Activated B cell treated with CpG ODN at 0.5 μM for 24 hours (primary cell): ENCODE data around the gene BEST1. TPM values are rescaled to one million over a fixed set of nuclear protein-coding genes. Genes with fewer than 3 reads are reported as not detected.

Experiments
- ATAC-seq: fragments of 200-7000 bp; cut with Tn5 transposase; one replicate; pipeline ENCODE4 v1.10.0; 2021; ENCODE audit warnings: low read depth, mild to moderate bottlenecking, moderate library complexity
- CTCF ChIA-PET: fragments of 350-600 bp; sonication (Branson Sonifier 250); formaldehyde crosslinking; loops from one replicate; lab custom pipeline; 2021; ENCODE audit warnings: antibody characterized with exemption; lab: Charles Lee
- POLR2A ChIA-PET: fragments of 350-600 bp; sonication (Branson Sonifier 250); formaldehyde crosslinking; loops from one replicate; lab custom pipeline; 2021; ENCODE audit warnings: antibody characterized with exemption; lab: Charles Lee
- DNase-seq: peaks from one replicate; pipeline ENCODE4 v3.0.0; 2022
- H3K27ac Mint-ChIP-seq: one replicate; pipeline ENCODE4 v1.8.0; 2020; ENCODE audit warnings: mixed read lengths
- H3K27me3 Mint-ChIP-seq: one replicate; pipeline ENCODE4 v1.8.0; 2021; ENCODE audit warnings: mixed read lengths
- H3K36me3 Mint-ChIP-seq: one replicate; pipeline ENCODE4 v1.8.0; 2021; ENCODE audit warnings: low read depth, mixed read lengths
- H3K4me1 Mint-ChIP-seq: one replicate; pipeline ENCODE4 v1.8.0; 2021; ENCODE audit warnings: mixed read lengths
- H3K4me3 Mint-ChIP-seq: one replicate; pipeline ENCODE4 v1.8.0; 2020; ENCODE audit warnings: mild to moderate bottlenecking, mixed read lengths
- H3K9me3 Mint-ChIP-seq: one replicate; pipeline ENCODE4 v1.8.0; 2020; ENCODE audit warnings: mixed read lengths
- CTCF ChIP-seq: fragments of 200-600 bp; IDR thresholded peaks from one replicate; pipeline ENCODE4 v1.8.0; 2022; ENCODE audit warnings: antibody characterized with exemption, mild to moderate bottlenecking
- intact Hi-C: fragments of 100-400 bp; cut with micrococcal nuclease; formaldehyde crosslinking; loops from one replicate; pipeline ENCODE4 v1.15.1; 2024
- total RNA-seq: library from RNA; stranded (reverse); gene quantifications from 2 replicates; pipeline ENCODE4 v1.2.3, GENCODE V29; 2022

BEST1 gene
- total RNA-seq, 1 donor from 2014 or later: 0.16 TPM

GRCh38 chr11:61907871-61908729, 42.1 kb upstream of the BEST1 start:
- no peak overlapping the region for H3K4me3 Mint-ChIP-seq
- no peaks in the 10 kb centered on the region for H3K9me3 Mint-ChIP-seq
- POLR2A ChIA-PET: interaction anchor here (0.6 to 0.8 kb wide), 4 partner anchors 36 to 262 kb away, joined by 3 to 4 read pairs (median 3); no protein-coding TSS in a partner anchor
- intact Hi-C loops: no loop called here
- H3K27me3 Mint-ChIP-seq: no peaks in the 10 kb centered on the region
- no peak for TF ChIP-seq CTCF
- no peak for DNase-seq
- ATAC-seq: no peak
- no peaks in the 10 kb centered on the region for H3K36me3 Mint-ChIP-seq
- H3K4me1 Mint-ChIP-seq: no peaks in the 10 kb centered on the region
- H3K27ac Mint-ChIP-seq: no peak overlapping the region
- CTCF ChIA-PET: interaction anchor here (1.9 kb wide), 2 partner anchors 9 to 174 kb away, joined by 6 to 9 read pairs; no protein-coding TSS in a partner anchor

- H3K27ac Mint-ChIP-seq: no peak overlapping the region
- intact Hi-C loops: no loop called here
- H3K4me1 Mint-ChIP-seq: no peaks in the 10 kb centered on the region
These were observed 41.3 kb upstream of the BEST1 start for GRCh38 chr11:61908730-61909316.

GRCh38 chr11:61910187-61911127, 39.7 kb upstream of the BEST1 start:
- peaks cover 18% of the 10 kb centered on the region for H3K27me3 Mint-ChIP-seq
- intact Hi-C loops: no loop called here
- ATAC-seq (no peak), DNase-seq (no peak)
- no peaks in the 10 kb centered on the region for H3K36me3 Mint-ChIP-seq
- no peaks in the 10 kb centered on the region for H3K4me1 Mint-ChIP-seq
- ChIA-PET POLR2A (no interaction called here), CTCF (interaction anchor here (0.6 to 1.8 kb wide), 3 partner anchors 12 to 172 kb away, joined by 3 to 6 read pairs (median 6); no protein-coding TSS in a partner anchor)
- no peaks in the 10 kb centered on the region for H3K9me3 Mint-ChIP-seq
- TF ChIP-seq CTCF: no peak
- H3K4me3 Mint-ChIP-seq: no peak overlapping the region
- H3K27ac Mint-ChIP-seq: no peak overlapping the region

More at GRCh38 chr11:61908730-61909316, 41.3 kb upstream of the BEST1 start:
- ChIA-PET CTCF (interaction anchor here (1.7 to 1.9 kb wide), 4 partner anchors 10 to 173 kb away, joined by 6 to 9 read pairs (median 6); no protein-coding TSS in a partner anchor), POLR2A (interaction anchor here (0.6 to 0.8 kb wide), 2 partner anchors 35 to 59 kb away, joined by 3 to 4 read pairs; no protein-coding TSS in a partner anchor)
- ATAC-seq: no peak
- Mint-ChIP-seq H3K36me3 (no peaks in the 10 kb centered on the region), H3K9me3 (no peaks in the 10 kb centered on the region), H3K4me3 (no peak overlapping the region), H3K27me3 (peaks cover 4% of the 10 kb centered on the region)
- TF ChIP-seq CTCF: no peak
- DNase-seq: no peak

GRCh38 chr11:61911128-61911700, 38.9 kb upstream of the BEST1 start:
- H3K4me3 Mint-ChIP-seq: no peak overlapping the region
- intact Hi-C loops: no loop called here
- H3K4me1 Mint-ChIP-seq: no peaks in the 10 kb centered on the region
- peaks cover 21% of the 10 kb centered on the region for H3K27me3 Mint-ChIP-seq
- ChIA-PET CTCF (no interaction called here), POLR2A (no interaction called here)
- DNase-seq (no peak), ATAC-seq (no peak)
- no peak for TF ChIP-seq CTCF
- no peak overlapping the region for H3K27ac Mint-ChIP-seq
- H3K36me3 Mint-ChIP-seq: no peaks in the 10 kb centered on the region
- no peaks in the 10 kb centered on the region for H3K9me3 Mint-ChIP-seq
